Gastrocnemius medialis (tissue), 4 donors: ENCODE data around the gene CLDN6. TPM values are rescaled to one million over a fixed set of nuclear protein-coding genes. Genes with fewer than 3 reads are reported as not detected.

ENCODE experiments used
- ATAC-seq, 2 donors: fragments of 150-250 bp; one replicate each; pipeline ENCODE4 v1.9.1; 2016
- DNase-seq, 2 donors: peaks; one replicate each; pipeline ENCODE4 v3.0.0-alpha.2; 2019
- H3K27ac ChIP-seq, 4 donors: fragments of 200-600 bp; sonication (generic); 1 replicate in 1 of 4; 2 replicates in 3 of 4; pipeline ENCODE4 v1.5.1; 2016 to 2018; ENCODE audit warnings: mild to moderate bottlenecking in 2 of 4, moderate library complexity in 1 of 4
- H3K27me3 ChIP-seq, 3 donors: fragments of 200-600 bp; sonication (generic) in 2 of 3; 1 replicate in 1 of 3; 2 replicates in 2 of 3; pipeline versions ENCODE4 v1.5.1 to v1.6.0; 2016 to 2019; ENCODE audit warnings: mild to moderate bottlenecking in 1 of 3, moderate library complexity in 1 of 3
- H3K36me3 ChIP-seq, 2 donors: fragments of 200-600 bp; sonication (generic) in 1 of 2; one replicate each; pipeline ENCODE4 v1.5.1; 2017 to 2018
- H3K4me1 ChIP-seq, 2 donors: fragments of 200-600 bp; sonication (generic) in 1 of 2; one replicate each; pipeline ENCODE4 v1.5.1; 2016 to 2017; ENCODE audit warnings: mild to moderate bottlenecking in 2 of 2
- H3K4me3 ChIP-seq, 4 donors: fragments of 200-600 bp; sonication (generic) in 3 of 4; 1 replicate in 1 of 4; 2 replicates in 3 of 4; pipeline ENCODE4 v1.5.1; 2016 to 2019; ENCODE audit warnings: mild to moderate bottlenecking in 2 of 4
- H3K9me3 ChIP-seq, 3 donors: fragments of 200-600 bp; sonication (generic) in 2 of 3; 1 replicate in 1 of 3; 2 replicates in 2 of 3; pipeline ENCODE4 v1.5.1; 2016 to 2019
- POLR2A ChIP-seq, 2 donors: fragments of 450-650 bp; IDR thresholded peaks; one replicate each; pipeline ENCODE4 v1.6.1; 2017; ENCODE audit warnings: antibody characterized with exemption in 2 of 2, mild to moderate bottlenecking in 2 of 2, moderate library complexity in 2 of 2
- in situ Hi-C, 4 donors: fragments of 200-750 bp; cut with MboI; loops; one replicate each; pipeline versions ENCODE4 v1.15.0 to v1.8.0; 2017; ENCODE audit warnings: low sequenced_read_pairs in 4 of 4
- intact Hi-C: fragments of 100-400 bp; cut with DNase I; formaldehyde crosslinking; loops from one replicate; pipeline ENCODE4 v1.15.1; 2023; ENCODE audit warnings: low total_unique reads
- total RNA-seq, 4 donors: library from RNA; depleted of rRNA; stranded (reverse); fragments of >200 nt; gene quantifications; one replicate each; pipeline versions ENCODE4 v1.1.0 to v1.2.3, GENCODE V29; 2016
- TF ChIP-seq, protein P1 (sequence below), 5 experiments: fragments of 450-650 bp in 3 of 5; fragments of 200-600 bp in 2 of 5; sonication (generic) in 2 of 5; IDR thresholded peaks in 4 of 5; conservative IDR thresholded peaks in 1 of 5; 1 replicate in 4 of 5; 2 replicates in 1 of 5; pipeline ENCODE4 v1.5.1; 2016 to 2019; ENCODE audit warnings: antibody characterized with exemption in 5 of 5, mild to moderate bottlenecking in 3 of 5, moderate library complexity in 3 of 5

Gene CLDN6
- total RNA-seq, 4 donors from 2014 or later = 0.55 TPM; not detected in 3

DNA sequence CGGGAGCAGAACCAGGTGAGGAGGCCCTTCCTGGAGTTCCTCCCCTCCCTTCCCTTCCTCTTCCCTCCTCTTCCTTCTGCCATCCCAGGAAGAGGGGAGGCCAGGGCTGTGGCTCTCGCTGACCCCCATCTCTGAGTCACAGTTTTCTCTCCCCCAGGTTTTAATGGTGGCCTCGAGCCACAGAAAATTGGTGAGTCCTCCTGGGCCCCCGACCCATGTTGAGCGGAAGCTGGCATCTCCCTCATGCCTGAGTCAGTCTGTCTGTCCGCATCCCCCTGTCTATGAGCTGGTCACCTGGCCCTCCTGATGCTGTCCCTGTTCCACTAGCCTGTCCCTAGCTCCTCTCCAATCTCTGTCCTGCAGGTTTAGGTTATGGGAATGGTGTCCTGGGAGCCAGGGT is 18.1 kb downstream of the CLDN6 start:
- H3K36me3 ChIP-seq = no peaks in the 10 kb centered on the region
- H3K27me3 ChIP-seq = no peaks in the 10 kb centered on the region
- no peak overlapping the region for H3K27ac ChIP-seq
- peaks cover 2 to 3% of the 10 kb centered on the region in 2 donors for H3K4me1 ChIP-seq
- TF ChIP-seq POLR2A (IDR thresholded peaks at IDR 0.05) = no peak
- TF ChIP-seq, protein P1, sequence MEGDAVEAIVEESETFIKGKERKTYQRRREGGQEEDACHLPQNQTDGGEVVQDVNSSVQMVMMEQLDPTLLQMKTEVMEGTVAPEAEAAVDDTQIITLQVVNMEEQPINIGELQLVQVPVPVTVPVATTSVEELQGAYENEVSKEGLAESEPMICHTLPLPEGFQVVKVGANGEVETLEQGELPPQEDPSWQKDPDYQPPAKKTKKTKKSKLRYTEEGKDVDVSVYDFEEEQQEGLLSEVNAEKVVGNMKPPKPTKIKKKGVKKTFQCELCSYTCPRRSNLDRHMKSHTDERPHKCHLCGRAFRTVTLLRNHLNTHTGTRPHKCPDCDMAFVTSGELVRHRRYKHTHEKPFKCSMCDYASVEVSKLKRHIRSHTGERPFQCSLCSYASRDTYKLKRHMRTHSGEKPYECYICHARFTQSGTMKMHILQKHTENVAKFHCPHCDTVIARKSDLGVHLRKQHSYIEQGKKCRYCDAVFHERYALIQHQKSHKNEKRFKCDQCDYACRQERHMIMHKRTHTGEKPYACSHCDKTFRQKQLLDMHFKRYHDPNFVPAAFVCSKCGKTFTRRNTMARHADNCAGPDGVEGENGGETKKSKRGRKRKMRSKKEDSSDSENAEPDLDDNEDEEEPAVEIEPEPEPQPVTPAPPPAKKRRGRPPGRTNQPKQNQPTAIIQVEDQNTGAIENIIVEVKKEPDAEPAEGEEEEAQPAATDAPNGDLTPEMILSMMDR (IDR thresholded peaks at IDR 0.05 in 4 of 5, conservative IDR thresholded peaks at IDR 0.05 in 1 of 5) = no peak
- intact Hi-C loops (no loop called here), in situ Hi-C loops (no loop called here)
- DNase-seq (no peak), ATAC-seq (no peak)
- no peak overlapping the region for H3K4me3 ChIP-seq
- H3K9me3 ChIP-seq = no peaks in the 10 kb centered on the region

DNA sequence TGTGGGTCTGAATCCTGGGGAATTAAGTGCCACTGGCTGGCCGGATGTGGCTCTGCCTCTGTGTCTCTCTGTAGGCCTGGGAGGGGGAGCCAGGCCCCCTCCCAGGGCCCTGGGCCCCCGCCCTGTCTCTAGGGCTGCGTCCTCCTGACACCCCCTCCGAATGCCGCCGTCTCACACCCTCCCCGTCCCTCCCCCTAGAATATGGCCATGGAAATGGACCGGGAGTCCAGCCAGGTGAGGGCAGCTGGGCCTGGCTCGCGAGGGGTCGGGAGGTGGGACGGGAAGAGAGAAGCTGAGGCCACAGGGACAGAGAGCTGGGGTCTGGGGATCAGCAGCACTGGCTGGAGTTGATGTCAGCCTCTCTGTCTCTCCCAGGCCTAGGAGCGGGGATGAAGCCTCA is 21.7 kb downstream of the CLDN6 start:
- no peak for DNase-seq
- H3K27me3 ChIP-seq = no peaks in the 10 kb centered on the region
- H3K27ac ChIP-seq = no peak overlapping the region
- no peaks in the 10 kb centered on the region for H3K4me1 ChIP-seq
- H3K9me3 ChIP-seq = no peaks in the 10 kb centered on the region
- H3K4me3 ChIP-seq = no peak overlapping the region
- in situ Hi-C loops = no loop called here
- no peak for TF ChIP-seq POLR2A (IDR thresholded peaks at IDR 0.05)
- TF ChIP-seq, protein P1 (IDR thresholded peaks at IDR 0.05 in 4 of 5, conservative IDR thresholded peaks at IDR 0.05 in 1 of 5) = no peak
- no peak for ATAC-seq
- no peaks in the 10 kb centered on the region for H3K36me3 ChIP-seq
- intact Hi-C loops = no loop called here

DNA sequence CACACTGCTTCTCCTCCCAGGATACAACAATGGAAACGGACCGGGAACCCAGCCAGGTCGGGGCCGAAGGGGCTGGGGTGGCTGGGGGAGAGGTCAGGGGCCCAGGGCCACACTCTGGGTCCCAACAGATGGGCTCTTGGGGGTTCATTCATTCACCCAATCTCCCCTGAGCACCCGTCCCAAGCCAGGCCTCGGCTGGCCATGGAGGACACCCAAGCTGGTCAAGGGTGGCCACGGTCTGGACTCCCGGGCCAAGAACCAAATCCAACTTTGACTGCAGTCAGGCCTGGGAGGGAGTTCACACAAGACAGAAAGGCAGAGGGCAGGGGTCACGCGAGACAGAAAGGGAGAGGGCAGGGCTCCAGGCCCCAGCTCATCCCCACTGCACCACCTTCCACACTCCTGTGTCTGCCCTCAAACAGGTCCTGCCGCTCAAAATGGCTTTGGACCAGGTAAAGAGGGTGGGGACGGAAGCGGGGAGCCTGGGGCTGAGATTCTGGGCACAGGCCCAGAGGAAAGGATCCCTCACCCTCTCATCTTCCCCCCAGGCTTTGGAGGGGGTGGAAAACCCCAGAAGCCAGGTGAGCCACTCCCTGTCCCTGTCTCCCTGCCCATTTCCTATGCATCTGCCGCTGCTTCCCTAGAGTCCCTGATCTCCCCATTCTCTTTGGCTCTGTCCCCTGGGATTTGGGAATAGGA is 25.5 kb downstream of the CLDN6 start:
- H3K36me3 ChIP-seq = no peaks in the 10 kb centered on the region
- intact Hi-C loops = no loop called here
- no peak for DNase-seq
- TF ChIP-seq, protein P1 (IDR thresholded peaks at IDR 0.05 in 4 of 5, conservative IDR thresholded peaks at IDR 0.05 in 1 of 5) = no peak
- no peak for TF ChIP-seq POLR2A (IDR thresholded peaks at IDR 0.05)
- in situ Hi-C loops = no loop called here
- no peak overlapping the region for H3K4me3 ChIP-seq
- no peak overlapping the region for H3K27ac ChIP-seq
- no peaks in the 10 kb centered on the region for H3K9me3 ChIP-seq
- H3K4me1 ChIP-seq = no peaks in the 10 kb centered on the region
- no peaks in the 10 kb centered on the region for H3K27me3 ChIP-seq
- no peak for ATAC-seq

DNA sequence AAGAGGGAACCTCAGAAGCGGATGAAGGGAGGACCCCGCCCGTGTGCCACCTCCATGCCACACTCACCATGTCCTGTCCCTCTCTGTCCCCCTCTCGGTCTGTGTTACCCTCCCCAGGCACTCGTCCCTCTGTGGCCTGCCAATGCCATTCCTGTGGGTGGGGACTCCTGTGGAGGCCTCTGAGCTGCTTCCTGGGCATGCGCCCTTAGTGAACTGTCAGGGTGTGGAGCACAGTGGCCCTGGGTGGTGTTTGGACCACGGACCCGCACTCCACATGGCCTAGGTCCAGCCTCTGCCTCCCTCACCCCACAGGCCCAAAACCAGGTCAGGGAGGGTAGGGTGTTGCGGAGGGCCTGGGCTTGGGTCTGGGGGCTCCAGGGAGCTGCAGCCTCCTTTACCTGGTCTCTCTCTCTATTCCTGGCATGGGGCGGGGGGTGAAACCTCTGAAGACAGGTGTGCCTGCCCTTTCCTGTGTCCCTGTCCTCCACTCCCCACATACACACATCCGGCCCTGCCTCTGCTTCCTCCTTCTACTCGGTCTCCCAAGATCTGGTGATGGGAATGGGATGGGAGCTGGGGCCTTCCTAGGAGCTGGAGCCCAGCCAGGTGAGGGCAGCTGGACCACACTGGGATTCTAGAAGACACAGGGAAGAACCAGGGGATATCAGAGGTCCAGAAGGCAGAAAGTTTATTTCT is 26.3 kb downstream of the CLDN6 start:
- H3K4me1 ChIP-seq = peaks cover 0 to under 1% of the 10 kb centered on the region in 2 donors
- intact Hi-C loops (no loop called here), in situ Hi-C loops (no loop called here)
- no peaks in the 10 kb centered on the region for H3K36me3 ChIP-seq
- no peak overlapping the region for H3K27ac ChIP-seq
- no peaks in the 10 kb centered on the region for H3K27me3 ChIP-seq
- DNase-seq (no peak), ATAC-seq (no peak)
- H3K9me3 ChIP-seq = no peaks in the 10 kb centered on the region
- H3K4me3 ChIP-seq = no peak overlapping the region
- TF ChIP-seq, protein P1 (IDR thresholded peaks at IDR 0.05 in 4 of 5, conservative IDR thresholded peaks at IDR 0.05 in 1 of 5) = no peak
- no peak for TF ChIP-seq POLR2A (IDR thresholded peaks at IDR 0.05)
